Measurements from ENCODE around the gene CXorf38. TPM values are rescaled to one million over a fixed set of nuclear protein-coding genes. Genes with fewer than 3 reads are reported as not detected.

The CXorf38 gene
- total RNA-seq, 1 donor: 19.9 TPM

GRCh38 chrX:40637687-40638086 is 9.7 kb downstream of the CXorf38 start:
- DNase-seq (ENCODE audit: low read depth): no peak
- no peak overlapping the region for H3K4me3 ChIP-seq (ENCODE audit: low read depth, low read length)
- TF ChIP-seq, protein P1, sequence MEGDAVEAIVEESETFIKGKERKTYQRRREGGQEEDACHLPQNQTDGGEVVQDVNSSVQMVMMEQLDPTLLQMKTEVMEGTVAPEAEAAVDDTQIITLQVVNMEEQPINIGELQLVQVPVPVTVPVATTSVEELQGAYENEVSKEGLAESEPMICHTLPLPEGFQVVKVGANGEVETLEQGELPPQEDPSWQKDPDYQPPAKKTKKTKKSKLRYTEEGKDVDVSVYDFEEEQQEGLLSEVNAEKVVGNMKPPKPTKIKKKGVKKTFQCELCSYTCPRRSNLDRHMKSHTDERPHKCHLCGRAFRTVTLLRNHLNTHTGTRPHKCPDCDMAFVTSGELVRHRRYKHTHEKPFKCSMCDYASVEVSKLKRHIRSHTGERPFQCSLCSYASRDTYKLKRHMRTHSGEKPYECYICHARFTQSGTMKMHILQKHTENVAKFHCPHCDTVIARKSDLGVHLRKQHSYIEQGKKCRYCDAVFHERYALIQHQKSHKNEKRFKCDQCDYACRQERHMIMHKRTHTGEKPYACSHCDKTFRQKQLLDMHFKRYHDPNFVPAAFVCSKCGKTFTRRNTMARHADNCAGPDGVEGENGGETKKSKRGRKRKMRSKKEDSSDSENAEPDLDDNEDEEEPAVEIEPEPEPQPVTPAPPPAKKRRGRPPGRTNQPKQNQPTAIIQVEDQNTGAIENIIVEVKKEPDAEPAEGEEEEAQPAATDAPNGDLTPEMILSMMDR (IDR thresholded peaks at IDR 0.05; ENCODE audit: insufficient read depth, low read depth, low read length): no peak

DNA sequence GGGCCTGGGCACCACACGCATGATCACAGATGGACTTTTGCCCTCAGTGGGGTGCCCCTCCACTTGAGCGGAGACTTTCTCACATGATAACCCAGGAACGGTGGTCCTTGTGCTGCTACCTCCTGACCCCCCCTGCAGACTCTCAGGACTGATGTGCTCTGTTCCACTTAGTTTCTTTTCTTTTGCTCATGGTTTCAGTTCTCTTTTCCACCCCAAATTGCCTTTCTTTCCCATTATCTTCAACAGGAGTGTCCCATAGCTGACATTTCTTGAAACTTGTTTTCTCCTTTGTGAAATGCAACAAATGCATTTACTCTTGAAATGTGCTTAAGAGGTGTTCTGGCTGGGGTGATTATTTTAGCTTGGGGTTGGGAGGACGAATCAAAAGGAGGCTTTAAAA is 15.2 kb downstream of the CXorf38 start:
- DNase-seq (ENCODE audit: low read depth): no peak
- TF ChIP-seq, protein P1 (IDR thresholded peaks at IDR 0.05; ENCODE audit: insufficient read depth, low read depth, low read length): no peak
- H3K4me3 ChIP-seq (ENCODE audit: low read depth, low read length): no peak overlapping the region

DNA sequence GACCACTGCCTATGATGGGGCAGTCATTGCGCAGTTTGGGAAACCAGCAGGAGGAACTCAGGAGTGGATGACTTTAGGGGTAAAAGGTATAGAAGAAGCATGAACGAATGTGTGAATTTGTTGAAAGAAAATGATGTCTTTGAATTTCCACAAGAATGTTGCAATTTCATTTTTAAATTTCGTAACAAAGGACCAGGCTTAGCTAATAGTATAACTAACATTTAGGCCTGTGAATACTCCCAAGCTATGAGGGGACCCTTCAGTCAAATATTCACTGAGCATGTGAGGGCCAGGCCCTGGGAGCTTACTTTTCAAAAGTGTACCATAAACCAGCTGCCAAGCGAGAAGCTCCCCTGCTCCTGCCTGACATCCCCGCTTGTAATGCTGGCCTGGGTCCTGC is 18.9 kb downstream of the CXorf38 start:
- H3K4me3 ChIP-seq (ENCODE audit: low read depth, low read length): no peak overlapping the region
- peak; percentile 55 for DNase-seq (ENCODE audit: low read depth)
- TF ChIP-seq, protein P1 (IDR thresholded peaks at IDR 0.05; ENCODE audit: insufficient read depth, low read depth, low read length): no peak

GRCh38 chrX:40625294-40625693 is 22.1 kb downstream of the CXorf38 start:
- no peak overlapping the region for H3K4me3 ChIP-seq (ENCODE audit: low read depth, low read length)
- TF ChIP-seq, protein P1 (IDR thresholded peaks at IDR 0.05; ENCODE audit: insufficient read depth, low read depth, low read length): no peak
- DNase-seq (ENCODE audit: low read depth): no peak

GRCh38 chrX:40623665-40624064 is 23.7 kb downstream of the CXorf38 start:
- TF ChIP-seq, protein P1 (IDR thresholded peaks at IDR 0.05; ENCODE audit: insufficient read depth, low read depth, low read length): no peak
- no peak for DNase-seq (ENCODE audit: low read depth)
- no peak overlapping the region for H3K4me3 ChIP-seq (ENCODE audit: low read depth, low read length)

- H3K4me3 ChIP-seq (ENCODE audit: low read depth, low read length): no peak within 1 kb of the TSS
- TF ChIP-seq, protein P1 (IDR thresholded peaks at IDR 0.05; ENCODE audit: insufficient read depth, low read depth, low read length): no peak
- DNase-seq (ENCODE audit: low read depth): no peak
Measured at GRCh38 chrX:40623139-40623536, 24.2 kb downstream of the CXorf38 start, which contains the start of gene MPC1L. TSS of gene MPC1L (plus strand) at chrX:40623428. CDS start at chrX:40623566, 138 bp downstream.

- no peak overlapping the region for H3K4me3 ChIP-seq (ENCODE audit: low read depth, low read length)
- TF ChIP-seq, protein P1 (IDR thresholded peaks at IDR 0.05; ENCODE audit: insufficient read depth, low read depth, low read length): no peak
- no peak for DNase-seq (ENCODE audit: low read depth)
Measured at GRCh38 chrX:40622479-40623138, 24.8 kb downstream of the CXorf38 start.
